HepG2 (cell line): ENCODE data around the gene PPM1G. TPM values are rescaled to one million over a fixed set of nuclear protein-coding genes. Genes with fewer than 3 reads are reported as not detected.

ENCODE experiments used
- ADNP ChIP-seq: sonication (generic); formaldehyde crosslinking; IDR thresholded peaks from 2 replicates; pipeline ENCODE4 v1.4.0; 2020; ENCODE audit warnings: missing genetic modification reagents
- AGO2 ChIP-seq: fragments of 200-400 bp; formaldehyde crosslinking; optimal IDR thresholded peaks from 2 replicates; pipeline ENCODE3; 2017; ENCODE audit warnings: mild to moderate bottlenecking, low read depth, low read length, moderate library complexity
- KDM5A ChIP-seq: fragments of 200-600 bp; sonication (generic); IDR thresholded peaks from 2 replicates; pipeline ENCODE4 v1.7.0; 2018; ENCODE audit warnings: antibody characterized with exemption, mild to moderate bottlenecking, low read length, borderline replicate concordance
- NONO ChIP-seq, 2 experiments: fragments of 450-650 bp in 1 of 2; sonication (generic) in 1 of 2; formaldehyde crosslinking in 1 of 2; IDR thresholded peaks in 1 of 2; conservative IDR thresholded peaks in 1 of 2; 2 replicates each; pipeline versions ENCODE4 v1.6.1 to v1.8.0; 2017 to 2022; ENCODE audit warnings: mild to moderate bottlenecking in 1 of 2, missing genetic modification reagents in 1 of 2, moderate library complexity in 1 of 2
- RNF2 ChIP-seq: fragments of 450-650 bp; conservative IDR thresholded peaks from 2 replicates; pipeline ENCODE4 v1.6.1; 2016; ENCODE audit warnings: low read depth
- SOX5 ChIP-seq: IDR thresholded peaks from 2 replicates; pipeline ENCODE4 v1.6.1; 2016; ENCODE audit warnings: borderline replicate concordance
- XRCC5 ChIP-seq: fragments of 200-400 bp; formaldehyde crosslinking; optimal IDR thresholded peaks from 2 replicates; pipeline ENCODE3; 2017; ENCODE audit warnings: mild to moderate bottlenecking, low read length
- ZNF530 ChIP-seq: sonication (generic); formaldehyde crosslinking; IDR thresholded peaks from 2 replicates; pipeline ENCODE4 v1.5.0; 2020; ENCODE audit warnings: low read depth, mild to moderate bottlenecking, missing genetic modification reagents
- ZNF564 ChIP-seq: sonication (generic); formaldehyde crosslinking; IDR thresholded peaks from 2 replicates; pipeline ENCODE4 v1.8.1; 2023; ENCODE audit warnings: mild to moderate bottlenecking, missing genetic modification reagents
- ZNF879 ChIP-seq: sonication (generic); formaldehyde crosslinking; IDR thresholded peaks from 2 replicates; pipeline ENCODE4 v1.8.1; 2023; ENCODE audit warnings: missing genetic modification reagents
- polyA plus RNA-seq, 8 experiments: library from polyadenylated mRNA; depleted of rRNA in 3 of 8; stranded (reverse) in 7 of 8; unstranded in 1 of 8; fragments of >200 nt; fragmentation: Illumina TruSeq in 4 of 8; extraction: Trizol in 4 of 8; gene quantifications; 2 replicates each; pipeline versions ENCODE4 v1.2.1 to v1.2.3, GENCODE V29; 2011 to 2016; ENCODE audit warnings: low read depth in 4 of 8, missing spikeins in 1 of 8, mixed read lengths in 1 of 8; ENCODE audit not compliant: insufficient read depth in 1 of 8
- total RNA-seq, 5 experiments: library from RNA; depleted of rRNA; stranded (reverse); fragments of >200 nt; fragmentation: Illumina TruSeq; extraction: Trizol; gene quantifications; 2 replicates each; pipeline ENCODE4 v1.2.3, GENCODE V29; 2016; ENCODE audit warnings: low read depth in 1 of 5
- TF ChIP-seq, protein P1 (sequence below): sonication (generic); formaldehyde crosslinking; IDR thresholded peaks from 2 replicates; pipeline ENCODE4 v1.5.1; 2020; ENCODE audit warnings: mild to moderate bottlenecking, missing genetic modification reagents, moderate library complexity
- TF ChIP-seq, protein P2 (sequence below): sonication (generic); formaldehyde crosslinking; IDR thresholded peaks from 2 replicates; pipeline ENCODE4 v1.5.0; 2020; ENCODE audit warnings: missing genetic modification reagents

PPM1G gene
- total and polyA plus RNA-seq, 2 of the 13 experiments (the other 11 are each of a cell fraction or from before 2014, with no cell fraction given), result 58.2 to 213 TPM

DNA sequence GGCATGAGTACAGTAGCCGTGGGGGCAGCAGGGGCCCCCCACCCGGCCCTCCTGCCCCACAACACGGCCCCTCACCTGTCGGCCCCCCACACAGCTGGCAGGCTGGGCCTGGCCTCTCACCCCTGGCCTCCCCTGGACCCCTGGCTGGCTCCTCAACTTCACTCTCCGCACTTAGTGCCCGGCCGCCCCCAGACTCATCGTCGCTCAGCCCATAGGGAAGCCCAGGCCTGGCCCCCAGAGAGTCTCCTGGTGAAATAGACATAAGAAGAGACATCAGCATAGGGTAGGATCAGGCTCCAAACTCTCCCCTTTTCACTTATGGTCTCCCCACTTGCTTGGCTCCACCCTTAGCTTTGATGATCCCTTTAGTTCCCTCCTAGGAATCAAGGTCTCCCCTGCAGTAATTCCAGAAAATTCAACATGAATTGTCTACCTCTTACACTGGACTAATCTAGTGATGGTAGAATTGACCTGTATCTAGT, 30.5 kb downstream of the PPM1G start (continued):
- TF ChIP-seq, protein P1, sequence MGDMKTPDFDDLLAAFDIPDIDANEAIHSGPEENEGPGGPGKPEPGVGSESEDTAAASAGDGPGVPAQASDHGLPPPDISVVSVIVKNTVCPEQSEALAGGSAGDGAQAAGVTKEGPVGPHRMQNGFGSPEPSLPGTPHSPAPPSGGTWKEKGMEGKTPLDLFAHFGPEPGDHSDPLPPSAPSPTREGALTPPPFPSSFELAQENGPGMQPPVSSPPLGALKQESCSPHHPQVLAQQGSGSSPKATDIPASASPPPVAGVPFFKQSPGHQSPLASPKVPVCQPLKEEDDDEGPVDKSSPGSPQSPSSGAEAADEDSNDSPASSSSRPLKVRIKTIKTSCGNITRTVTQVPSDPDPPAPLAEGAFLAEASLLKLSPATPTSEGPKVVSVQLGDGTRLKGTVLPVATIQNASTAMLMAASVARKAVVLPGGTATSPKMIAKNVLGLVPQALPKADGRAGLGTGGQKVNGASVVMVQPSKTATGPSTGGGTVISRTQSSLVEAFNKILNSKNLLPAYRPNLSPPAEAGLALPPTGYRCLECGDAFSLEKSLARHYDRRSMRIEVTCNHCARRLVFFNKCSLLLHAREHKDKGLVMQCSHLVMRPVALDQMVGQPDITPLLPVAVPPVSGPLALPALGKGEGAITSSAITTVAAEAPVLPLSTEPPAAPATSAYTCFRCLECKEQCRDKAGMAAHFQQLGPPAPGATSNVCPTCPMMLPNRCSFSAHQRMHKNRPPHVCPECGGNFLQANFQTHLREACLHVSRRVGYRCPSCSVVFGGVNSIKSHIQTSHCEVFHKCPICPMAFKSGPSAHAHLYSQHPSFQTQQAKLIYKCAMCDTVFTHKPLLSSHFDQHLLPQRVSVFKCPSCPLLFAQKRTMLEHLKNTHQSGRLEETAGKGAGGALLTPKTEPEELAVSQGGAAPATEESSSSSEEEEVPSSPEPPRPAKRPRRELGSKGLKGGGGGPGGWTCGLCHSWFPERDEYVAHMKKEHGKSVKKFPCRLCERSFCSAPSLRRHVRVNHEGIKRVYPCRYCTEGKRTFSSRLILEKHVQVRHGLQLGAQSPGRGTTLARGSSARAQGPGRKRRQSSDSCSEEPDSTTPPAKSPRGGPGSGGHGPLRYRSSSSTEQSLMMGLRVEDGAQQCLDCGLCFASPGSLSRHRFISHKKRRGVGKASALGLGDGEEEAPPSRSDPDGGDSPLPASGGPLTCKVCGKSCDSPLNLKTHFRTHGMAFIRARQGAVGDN, result 0 out of 2 replicates have a peak, but pooled peaks have one; percentile 4
- TF ChIP-seq AGO2 (peak; percentile 49), NONO (IDR thresholded peaks at IDR 0.05) (no peak), NONO (CRISPR knock-in tag; conservative IDR thresholded peaks at IDR 0.05) (0 out of 2 replicates have a peak, but pooled peaks have one; percentile 5), ADNP (CRISPR knock-in tag) (no peak), ZNF564 (CRISPR knock-in tag) (0 out of 2 replicates have a peak, but pooled peaks have one; percentile 48), ZNF530 (CRISPR knock-in tag) (no peak), KDM5A (no peak), ZNF879 (CRISPR knock-in tag) (no peak), RNF2 (no peak), SOX5 (CRISPR knock-in tag) (no peak), XRCC5 (no peak)
- TF ChIP-seq, protein P2, sequence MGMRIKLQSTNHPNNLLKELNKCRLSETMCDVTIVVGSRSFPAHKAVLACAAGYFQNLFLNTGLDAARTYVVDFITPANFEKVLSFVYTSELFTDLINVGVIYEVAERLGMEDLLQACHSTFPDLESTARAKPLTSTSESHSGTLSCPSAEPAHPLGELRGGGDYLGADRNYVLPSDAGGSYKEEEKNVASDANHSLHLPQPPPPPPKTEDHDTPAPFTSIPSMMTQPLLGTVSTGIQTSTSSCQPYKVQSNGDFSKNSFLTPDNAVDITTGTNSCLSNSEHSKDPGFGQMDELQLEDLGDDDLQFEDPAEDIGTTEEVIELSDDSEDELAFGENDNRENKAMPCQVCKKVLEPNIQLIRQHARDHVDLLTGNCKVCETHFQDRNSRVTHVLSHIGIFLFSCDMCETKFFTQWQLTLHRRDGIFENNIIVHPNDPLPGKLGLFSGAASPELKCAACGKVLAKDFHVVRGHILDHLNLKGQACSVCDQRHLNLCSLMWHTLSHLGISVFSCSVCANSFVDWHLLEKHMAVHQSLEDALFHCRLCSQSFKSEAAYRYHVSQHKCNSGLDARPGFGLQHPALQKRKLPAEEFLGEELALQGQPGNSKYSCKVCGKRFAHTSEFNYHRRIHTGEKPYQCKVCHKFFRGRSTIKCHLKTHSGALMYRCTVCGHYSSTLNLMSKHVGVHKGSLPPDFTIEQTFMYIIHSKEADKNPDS (CRISPR knock-in tag), result no peak
- TF ChIP-seq, all 625 proteins: peak for 9
